IPS-15b (cell line): ENCODE measurements around the gene ZBTB21.
A peak's percentile ranks its signal among the peaks of the same experiment; 100 is the strongest.

Experiments used
- H3K27me3 ChIP-seq: one replicate; pipeline ENCODE4 v1.6.1; 2013; ENCODE audit warnings: low read length; ENCODE audit not compliant: control insufficient read depth, insufficient read depth
- H3K36me3 ChIP-seq: one replicate; pipeline ENCODE4 v1.6.1; 2013; ENCODE audit warnings: low read length; ENCODE audit not compliant: control insufficient read depth, insufficient read depth
- H3K4me1 ChIP-seq: one replicate; pipeline ENCODE4 v1.6.1; 2013; ENCODE audit warnings: mild to moderate bottlenecking, low read length; ENCODE audit not compliant: control insufficient read depth, insufficient read depth
- H3K4me3 ChIP-seq: one replicate; pipeline ENCODE4 v1.5.1; 2013; ENCODE audit warnings: low read depth, low read length
- H3K9ac ChIP-seq: one replicate; pipeline ENCODE4 v1.6.1; 2013; ENCODE audit warnings: low read depth, mild to moderate bottlenecking, low read length
- H3K9me3 ChIP-seq: one replicate; pipeline ENCODE4 v1.6.1; 2013; ENCODE audit warnings: mild to moderate bottlenecking, low read length; ENCODE audit not compliant: control insufficient read depth, insufficient read depth

ZBTB21 gene

GRCh38 chr21:42013376-42013775 is 3.2 kb upstream of the ZBTB21 start:
- no peak overlapping the region for H3K9ac ChIP-seq
- H3K4me3 ChIP-seq, result no peak overlapping the region
- H3K4me1 ChIP-seq, result no peaks in the 10 kb centered on the region
- no peaks in the 10 kb centered on the region for H3K36me3 ChIP-seq
- no peaks in the 10 kb centered on the region for H3K9me3 ChIP-seq
- peaks cover 26% of the 10 kb centered on the region for H3K27me3 ChIP-seq

- Histone ChIP-seq H3K9me3 (no peaks in the 10 kb centered on the region), H3K9ac (no peak overlapping the region), H3K4me1 (no peaks in the 10 kb centered on the region), H3K4me3 (no peak overlapping the region), H3K27me3 (peaks cover 26% of the 10 kb centered on the region), H3K36me3 (no peaks in the 10 kb centered on the region)
Measured at GRCh38 chr21:42012763-42013329, 2.7 kb upstream of the ZBTB21 start.

GRCh38 chr21:42012344-42012743 is 2.2 kb upstream of the ZBTB21 start:
- Histone ChIP-seq H3K9me3 (no peaks in the 10 kb centered on the region), H3K27me3 (peaks cover 26% of the 10 kb centered on the region), H3K4me1 (no peaks in the 10 kb centered on the region), H3K36me3 (no peaks in the 10 kb centered on the region), H3K9ac (no peak overlapping the region), H3K4me3 (no peak overlapping the region)

- peaks cover 26% of the 10 kb centered on the region for H3K27me3 ChIP-seq
- H3K4me1 ChIP-seq, result no peaks in the 10 kb centered on the region
- no peaks in the 10 kb centered on the region for H3K9me3 ChIP-seq
- peak overlapping the region; percentile 54 for H3K4me3 ChIP-seq
- H3K36me3 ChIP-seq, result no peaks in the 10 kb centered on the region
- H3K9ac ChIP-seq, result peak overlapping the region; percentile 47
Measured at GRCh38 chr21:42010507-42011495, 641 bp upstream of the ZBTB21 start.

- H3K4me3 ChIP-seq, result peak overlapping the region; percentile 79
- H3K9ac ChIP-seq, result peak overlapping the region; percentile 65
- no peaks in the 10 kb centered on the region for H3K4me1 ChIP-seq
- peaks cover 26% of the 10 kb centered on the region for H3K27me3 ChIP-seq
- no peaks in the 10 kb centered on the region for H3K36me3 ChIP-seq
- H3K9me3 ChIP-seq, result no peaks in the 10 kb centered on the region
Measured at GRCh38 chr21:42009018-42009830, 936 bp downstream of the ZBTB21 start.

- no peaks in the 10 kb centered on the region for H3K4me1 ChIP-seq
- no peak overlapping the region for H3K4me3 ChIP-seq
- no peaks in the 10 kb centered on the region for H3K36me3 ChIP-seq
- H3K9ac ChIP-seq, result no peak overlapping the region
- no peaks in the 10 kb centered on the region for H3K9me3 ChIP-seq
- peaks cover 17% of the 10 kb centered on the region for H3K27me3 ChIP-seq
Measured at GRCh38 chr21:42007356-42007940, 2.7 kb downstream of the ZBTB21 start.

- Histone ChIP-seq H3K4me1 (no peaks in the 10 kb centered on the region), H3K9me3 (no peaks in the 10 kb centered on the region), H3K36me3 (no peaks in the 10 kb centered on the region), H3K27me3 (peaks cover 11% of the 10 kb centered on the region), H3K9ac (no peak overlapping the region), H3K4me3 (no peak overlapping the region)
Measured at GRCh38 chr21:42006765-42007164, 3.4 kb downstream of the ZBTB21 start.

GRCh38 chr21:42004406-42005199 is 5.6 kb downstream of the ZBTB21 start:
- no peaks in the 10 kb centered on the region for H3K9me3 ChIP-seq
- no peak overlapping the region for H3K9ac ChIP-seq
- H3K27me3 ChIP-seq, result peaks cover 5% of the 10 kb centered on the region
- no peak overlapping the region for H3K4me3 ChIP-seq
- no peaks in the 10 kb centered on the region for H3K36me3 ChIP-seq
- H3K4me1 ChIP-seq, result no peaks in the 10 kb centered on the region

- H3K4me3 ChIP-seq, result no peak overlapping the region
- no peaks in the 10 kb centered on the region for H3K9me3 ChIP-seq
- no peaks in the 10 kb centered on the region for H3K27me3 ChIP-seq
- no peaks in the 10 kb centered on the region for H3K4me1 ChIP-seq
- H3K36me3 ChIP-seq, result no peaks in the 10 kb centered on the region
- H3K9ac ChIP-seq, result no peak overlapping the region
Measured at GRCh38 chr21:42003051-42003461, 7.1 kb downstream of the ZBTB21 start.

- no peaks in the 10 kb centered on the region for H3K4me1 ChIP-seq
- no peaks in the 10 kb centered on the region for H3K36me3 ChIP-seq
- no peaks in the 10 kb centered on the region for H3K27me3 ChIP-seq
- peaks cover 3% of the 10 kb centered on the region for H3K9me3 ChIP-seq
- no peak overlapping the region for H3K4me3 ChIP-seq
- H3K9ac ChIP-seq, result no peak overlapping the region
Measured at GRCh38 chr21:42002421-42002958, 7.7 kb downstream of the ZBTB21 start.
